BLaER1 treated with 17β-estradiol and CSF1 and Interleukin-3, amounts not matched to agents 10 nM and 100 nM (cell line): ENCODE data around the gene CMTR1.

ENCODE experiments used
- H3K27ac ChIP-seq, 11 experiments: shearing (Covaris generic); formaldehyde crosslinking; 2 replicates each; pipeline ENCODE4 v1.8.1; 2022
- H3K27me3 ChIP-seq, 11 experiments: shearing (Covaris generic); formaldehyde crosslinking; 2 replicates each; pipeline ENCODE4 v1.8.1; 2022
- H3K36me3 ChIP-seq, 11 experiments: shearing (Covaris generic); formaldehyde crosslinking; 2 replicates each; pipeline ENCODE4 v1.8.1; 2022
- H3K4me1 ChIP-seq, 10 experiments: shearing (Covaris generic); formaldehyde crosslinking; 2 replicates each; pipeline ENCODE4 v1.8.1; 2022
- H3K4me2 ChIP-seq, 11 experiments: shearing (Covaris generic); formaldehyde crosslinking; 2 replicates each; pipeline ENCODE4 v1.8.1; 2022
- H3K4me3 ChIP-seq, 10 experiments: shearing (Covaris generic); formaldehyde crosslinking; 2 replicates each; pipeline ENCODE4 v1.8.1; 2022
- H3K9ac ChIP-seq, 11 experiments: shearing (Covaris generic); formaldehyde crosslinking; 2 replicates each; pipeline ENCODE4 v1.8.1; 2022
- H3K9me3 ChIP-seq, 11 experiments: shearing (Covaris generic); formaldehyde crosslinking; replicated peaks in 1 of 11; 2 replicates each; pipeline ENCODE4 v1.8.1; 2022
- H4K20me1 ChIP-seq, 11 experiments: shearing (Covaris generic); formaldehyde crosslinking; 2 replicates each; pipeline ENCODE4 v1.8.1; 2022
- Cebpa-rat ChIP-seq, 11 experiments: shearing (Covaris generic); IDR thresholded peaks; 2 replicates each; pipeline ENCODE4 v1.8.1; 2022

Gene CMTR1

GRCh38 chr6:37485291-37485702 is 52.3 kb downstream of the CMTR1 start:
- TF ChIP-seq Cebpa-rat (IDR thresholded peaks at IDR 0.05) = no peak
- peaks cover 25 to 77% (median 64%) of the 10 kb centered on the region in 10 experiments for H3K4me1 ChIP-seq
- no peak overlapping the region for H3K4me3 ChIP-seq
- H3K27me3 ChIP-seq = no peaks in the 10 kb centered on the region
- H3K9ac ChIP-seq = peak overlapping the region in 2 of 11 experiments; percentile 55 to 61; a peak in 4 of 22 replicates
- H3K4me2 ChIP-seq = peak overlapping the region in 8 of 11 experiments; percentile 54 to 78 (median 69); a peak in 11 of 22 replicates
- peak overlapping the region in 2 of 11 experiments; percentile 10 to 49; a peak in 1 of 22 replicates for H3K27ac ChIP-seq
- no peaks in the 10 kb centered on the region for H3K9me3 ChIP-seq
- peaks cover 22 to 40% (median 32%) of the 10 kb centered on the region in 11 experiments for H3K36me3 ChIP-seq
- H4K20me1 ChIP-seq = peaks cover 18 to 64% (median 33%) of the 10 kb centered on the region in 11 experiments; a peak in 20 of 22 replicates

- TF ChIP-seq Cebpa-rat (IDR thresholded peaks at IDR 0.05) = no peak
- H3K9me3 ChIP-seq = no peaks in the 10 kb centered on the region
- H3K4me3 ChIP-seq = no peak overlapping the region
- H3K27me3 ChIP-seq = no peaks in the 10 kb centered on the region
- H4K20me1 ChIP-seq = peaks cover 28 to 73% (median 43%) of the 10 kb centered on the region in 11 experiments; a peak in 20 of 22 replicates
- no peak overlapping the region for H3K9ac ChIP-seq
- peaks cover 13 to 30% (median 22%) of the 10 kb centered on the region in 11 experiments; a peak in 21 of 22 replicates for H3K36me3 ChIP-seq
- H3K4me2 ChIP-seq = no peak overlapping the region
- peaks cover 25 to 80% (median 70%) of the 10 kb centered on the region in 10 experiments for H3K4me1 ChIP-seq
- H3K27ac ChIP-seq = no peak overlapping the region
These were observed 53.3 kb downstream of the CMTR1 start for GRCh38 chr6:37486121-37486839.

GRCh38 chr6:37487591-37488380 is 54.8 kb downstream of the CMTR1 start:
- Histone ChIP-seq H4K20me1 (peaks cover 41 to 81% (median 56%) of the 10 kb centered on the region in 11 experiments; a peak in 20 of 22 replicates), H3K9ac (peak overlapping the region in 2 of 11 experiments; percentile 8 to 13; a peak in 2 of 22 replicates), H3K36me3 (peaks cover 0 to 15% (median 7%) of the 10 kb centered on the region in 11 experiments; a peak in 10 of 22 replicates), H3K9me3 (no peaks in the 10 kb centered on the region), H3K4me1 (peaks cover 21 to 80% (median 74%) of the 10 kb centered on the region in 10 experiments), H3K27me3 (no peaks in the 10 kb centered on the region), H3K4me3 (no peak overlapping the region), H3K27ac (peak overlapping the region in 1 of 11 experiments; percentile 24; a peak in 1 of 22 replicates), H3K4me2 (no peak overlapping the region)
- TF ChIP-seq Cebpa-rat (IDR thresholded peaks at IDR 0.05) = no peak

- H3K4me1 ChIP-seq = peaks cover 14 to 80% (median 74%) of the 10 kb centered on the region in 10 experiments
- no peak overlapping the region for H3K4me3 ChIP-seq
- H3K9ac ChIP-seq = no peak overlapping the region
- H3K4me2 ChIP-seq = no peak overlapping the region
- peaks cover 45 to 87% (median 63%) of the 10 kb centered on the region in 11 experiments; a peak in 20 of 22 replicates for H4K20me1 ChIP-seq
- TF ChIP-seq Cebpa-rat (IDR thresholded peaks at IDR 0.05) = no peak
- H3K36me3 ChIP-seq = peaks cover 0 to 9% (median 2%) of the 10 kb centered on the region in 11 experiments; a peak in 6 of 22 replicates
- H3K27ac ChIP-seq = no peak overlapping the region
- no peaks in the 10 kb centered on the region for H3K27me3 ChIP-seq
- H3K9me3 ChIP-seq = no peaks in the 10 kb centered on the region
These were observed 55.5 kb downstream of the CMTR1 start for GRCh38 chr6:37488476-37488875.

GRCh38 chr6:37489697-37490336 is 56.8 kb downstream of the CMTR1 start:
- peaks cover 3 to 75% (median 65%) of the 10 kb centered on the region in 10 experiments; a peak in 17 of 20 replicates for H3K4me1 ChIP-seq
- H3K27ac ChIP-seq = peak overlapping the region in 6 of 11 experiments; percentile 2 to 39 (median 26); a peak in 5 of 22 replicates
- H3K9me3 ChIP-seq = no peaks in the 10 kb centered on the region
- H3K27me3 ChIP-seq = no peaks in the 10 kb centered on the region
- no peak overlapping the region for H3K4me3 ChIP-seq
- peak overlapping the region in 10 of 11 experiments; percentile 4 to 76 (median 54); a peak in 18 of 22 replicates for H3K4me2 ChIP-seq
- TF ChIP-seq Cebpa-rat (IDR thresholded peaks at IDR 0.05) = no peak
- peaks cover 45 to 89% (median 67%) of the 10 kb centered on the region in 11 experiments; a peak in 20 of 22 replicates for H4K20me1 ChIP-seq
- peak overlapping the region in 9 of 11 experiments; percentile 8 to 61 (median 35); a peak in 14 of 22 replicates for H3K9ac ChIP-seq
- peaks cover 0 to 8% (median 0%) of the 10 kb centered on the region in 11 experiments; a peak in 2 of 22 replicates for H3K36me3 ChIP-seq

- H3K27ac ChIP-seq = peak overlapping the region in 3 of 11 experiments; percentile 31 to 39 (median 37); a peak in 5 of 22 replicates
- H3K9ac ChIP-seq = peak overlapping the region in 9 of 11 experiments; percentile 8 to 61 (median 35); a peak in 12 of 22 replicates
- peaks cover 38 to 81% (median 63%) of the 10 kb centered on the region in 11 experiments; a peak in 20 of 22 replicates for H4K20me1 ChIP-seq
These were observed 57.6 kb downstream of the CMTR1 start for GRCh38 chr6:37490536-37491170.

GRCh38 chr6:37491171-37491829 is 58.3 kb downstream of the CMTR1 start:
- H3K27me3 ChIP-seq = no peaks in the 10 kb centered on the region
- H3K4me3 ChIP-seq = no peak overlapping the region
- no peak for TF ChIP-seq Cebpa-rat (IDR thresholded peaks at IDR 0.05)
- H3K9me3 ChIP-seq = no peaks in the 10 kb centered on the region
- H3K4me2 ChIP-seq = peak overlapping the region in 8 of 11 experiments; percentile 33 to 76 (median 60); a peak in 16 of 22 replicates
- H3K36me3 ChIP-seq = peaks cover 0 to 11% (median under 1%) of the 10 kb centered on the region in 11 experiments; a peak in 3 of 22 replicates
- H3K4me1 ChIP-seq = peaks cover 3 to 68% (median 58%) of the 10 kb centered on the region in 10 experiments; a peak in 17 of 20 replicates
- H3K27ac ChIP-seq = peak overlapping the region in 2 of 11 experiments; percentile 2 to 39; a peak in 2 of 22 replicates
- H3K9ac ChIP-seq = peak overlapping the region in 7 of 11 experiments; percentile 8 to 61 (median 36); a peak in 8 of 22 replicates
- peaks cover 38 to 76% (median 58%) of the 10 kb centered on the region in 11 experiments; a peak in 20 of 22 replicates for H4K20me1 ChIP-seq

More at GRCh38 chr6:37490536-37491170, 57.6 kb downstream of the CMTR1 start:
- Histone ChIP-seq H3K27me3 (no peaks in the 10 kb centered on the region), H3K36me3 (peaks cover 0 to 8% (median 0%) of the 10 kb centered on the region in 11 experiments; a peak in 2 of 22 replicates), H3K4me3 (no peak overlapping the region), H3K9me3 (no peaks in the 10 kb centered on the region), H3K4me1 (peaks cover 3 to 68% (median 58%) of the 10 kb centered on the region in 10 experiments; a peak in 17 of 20 replicates), H3K4me2 (peak overlapping the region in 10 of 11 experiments; percentile 4 to 76 (median 54); a peak in 18 of 22 replicates)
- no peak for TF ChIP-seq Cebpa-rat (IDR thresholded peaks at IDR 0.05)
